OCI-LY7 (cell line): ENCODE data around the gene CERK.

Experiments used
- CTCF ChIP-seq: fragments of 200-600 bp; sonication (generic); conservative IDR thresholded peaks from 2 replicates; pipeline ENCODE4 v1.5.1; 2014; ENCODE audit warnings: mild to moderate bottlenecking, antibody characterized with exemption, low read length, moderate library complexity, mixed read lengths
- EZH2phosphoT487 ChIP-seq: fragments of 200-600 bp; sonication (generic); IDR thresholded peaks from 2 replicates; pipeline ENCODE4 v1.6.1; 2018; ENCODE audit warnings: low read depth, borderline replicate concordance, mild to moderate bottlenecking, mixed run types, antibody characterized with exemption, low read length, moderate library complexity, mixed read lengths

- TF ChIP-seq CTCF (no peak), EZH2phosphoT487 (no peak)
These were observed 91.4 kb downstream of the CERK start for GRCh38 chr22:46646531-46647215.
